ENCODE measurements around the gene TNC.
"Not testable (repeated sequence)": the region's sequence is repeated elsewhere in the genome, so short reads cannot be mapped to it uniquely, and the experiment has no call there.

Gene TNC

DNA sequence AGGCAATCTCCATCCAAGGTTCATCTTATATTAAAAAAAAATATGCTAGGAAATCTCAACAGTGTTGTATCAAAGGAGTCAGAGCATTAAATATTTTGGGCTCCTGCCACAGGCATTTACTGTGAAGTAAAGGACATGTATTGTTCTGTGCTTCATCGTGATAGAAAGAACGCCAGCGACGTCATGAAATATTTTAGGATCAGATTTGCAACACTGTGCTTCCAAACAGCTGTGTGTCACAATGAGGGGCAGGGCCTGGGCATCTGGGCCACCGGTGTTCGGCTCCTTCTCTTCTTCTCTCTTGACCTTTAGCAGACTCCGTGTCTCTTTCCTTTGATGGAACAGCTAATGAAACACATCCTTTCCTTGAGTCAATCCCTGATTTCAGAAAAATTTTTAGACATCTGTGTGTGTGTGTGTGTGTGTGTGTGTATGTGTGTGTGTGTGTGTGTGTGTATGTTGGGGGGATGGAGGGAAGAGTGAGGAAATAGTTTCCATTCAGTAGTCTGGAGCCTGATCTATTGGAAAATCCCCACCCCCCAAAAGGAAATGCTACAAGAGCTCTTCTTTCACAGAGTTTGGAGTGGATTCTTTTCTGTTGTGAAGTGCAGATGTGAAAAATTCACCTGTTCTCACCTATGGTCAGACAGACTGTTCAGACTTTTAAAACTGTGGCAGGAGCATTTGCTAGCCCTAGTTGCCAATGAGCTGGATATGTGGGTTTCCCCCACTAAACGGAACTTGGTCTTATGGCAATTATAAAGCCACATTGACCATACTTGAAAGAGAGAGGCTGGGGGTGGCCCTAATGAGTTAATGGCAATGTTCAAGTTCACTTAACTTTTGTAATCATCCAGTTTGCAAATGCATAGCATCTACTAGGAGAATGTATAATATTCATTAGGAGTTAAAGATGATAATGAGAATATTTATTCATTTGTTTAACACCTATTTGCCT is 18.1 kb upstream of the TNC start:
- in situ Hi-C loops (cut with MboI; ENCODE audit: low sequenced_read_pairs), result no loop called here

DNA sequence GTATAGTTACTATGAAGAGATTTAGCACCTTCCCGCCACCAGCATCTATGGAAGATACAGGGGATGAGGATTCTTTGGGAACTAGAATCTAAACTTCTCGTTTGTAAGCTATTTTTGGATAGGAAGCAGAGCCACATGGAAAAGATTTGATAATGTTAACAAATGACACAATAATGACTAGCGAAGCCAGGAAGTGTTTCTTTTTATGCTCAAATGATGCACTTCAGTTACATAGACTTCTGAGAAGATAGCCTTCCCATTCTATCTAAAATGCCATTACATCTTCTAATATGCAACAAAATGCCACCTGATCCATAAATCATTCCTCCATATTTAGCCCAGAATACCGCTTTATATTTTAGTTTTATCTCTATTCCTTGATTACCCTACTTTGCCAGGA is 17.0 kb upstream of the TNC start:
- in situ Hi-C loops (cut with MboI; ENCODE audit: low sequenced_read_pairs), result no loop called here

DNA sequence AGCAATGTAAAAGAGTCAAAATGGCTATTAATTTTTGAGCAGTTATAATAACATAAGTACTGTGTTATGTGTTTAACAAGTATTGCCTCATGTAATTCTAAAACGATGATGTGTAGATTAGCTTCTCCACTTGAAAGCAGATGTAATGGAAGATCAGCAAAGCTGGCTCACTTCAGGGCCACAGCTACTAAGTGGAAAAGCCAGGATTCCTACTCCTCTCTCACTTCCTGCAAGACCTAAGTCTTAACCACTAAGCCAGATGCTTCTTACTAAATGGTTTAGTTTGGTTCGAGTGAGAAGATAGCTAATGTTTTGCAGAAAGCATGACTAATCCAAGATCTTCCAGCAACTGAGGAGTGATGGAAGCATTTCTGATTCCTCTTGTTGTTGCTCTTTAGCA is 15.7 kb upstream of the TNC start:
- in situ Hi-C loops (cut with MboI; ENCODE audit: low sequenced_read_pairs), result no loop called here

DNA sequence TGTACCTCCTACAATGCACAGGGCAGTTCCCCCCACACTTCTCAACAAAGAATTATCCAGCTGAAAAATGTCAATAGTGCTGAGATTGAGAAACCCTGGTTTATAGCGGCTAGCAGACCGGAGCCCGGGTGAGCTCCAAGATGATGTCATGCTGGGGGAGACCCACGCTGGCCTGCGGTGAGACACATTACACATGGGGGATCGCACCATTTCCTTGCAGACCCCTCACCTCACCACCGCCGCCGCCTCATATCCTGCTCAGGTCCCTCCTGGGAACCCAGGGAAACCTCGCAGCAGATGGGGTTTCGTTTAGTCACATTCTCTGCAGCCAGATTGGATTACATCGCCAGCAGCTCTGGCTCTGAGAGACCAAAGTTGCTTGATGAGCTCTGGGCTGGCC is 14.7 kb upstream of the TNC start:
- in situ Hi-C loops (cut with MboI; ENCODE audit: low sequenced_read_pairs), result no loop called here

DNA sequence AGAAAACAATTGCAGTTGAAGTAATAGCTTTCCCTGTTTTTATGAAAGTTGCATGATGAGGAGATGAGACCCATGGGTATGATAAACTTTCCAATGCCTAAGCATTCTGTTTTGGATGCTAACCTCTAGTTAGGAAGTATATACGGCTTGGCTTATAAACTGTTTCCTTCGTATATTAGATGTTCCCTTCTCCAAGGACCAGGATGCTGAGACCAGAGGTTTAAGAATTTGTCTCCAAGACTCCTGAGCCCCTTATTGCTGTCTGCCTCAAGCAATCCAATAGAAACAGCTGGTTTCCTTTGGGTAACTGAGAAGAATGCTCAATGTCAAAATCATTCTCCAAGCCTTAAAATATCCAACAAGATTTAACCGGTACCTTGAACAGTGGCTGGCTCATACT is 12.2 kb upstream of the TNC start:
- in situ Hi-C loops (cut with MboI; ENCODE audit: low sequenced_read_pairs), result no loop called here

DNA sequence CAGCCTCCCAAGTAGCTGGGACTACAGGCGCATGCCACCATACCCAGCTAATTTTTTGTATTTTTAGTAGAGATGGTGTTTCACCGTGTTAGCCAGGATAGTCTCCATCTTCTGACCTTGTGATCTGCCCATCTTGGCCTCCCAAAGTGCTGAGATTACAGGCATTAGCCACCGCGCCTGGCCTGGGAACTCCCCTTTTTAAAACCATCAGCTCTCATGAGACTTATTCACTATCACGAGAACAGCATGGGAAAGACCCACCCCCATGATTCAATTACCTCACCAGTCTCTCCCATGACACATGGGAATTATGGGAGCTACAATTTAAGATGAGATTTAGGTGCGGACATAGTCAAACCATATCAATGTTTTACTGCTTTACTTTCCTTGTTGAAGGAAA is 10.8 kb upstream of the TNC start:
- in situ Hi-C loops (cut with MboI; ENCODE audit: low sequenced_read_pairs), result not testable (repeated sequence)

DNA sequence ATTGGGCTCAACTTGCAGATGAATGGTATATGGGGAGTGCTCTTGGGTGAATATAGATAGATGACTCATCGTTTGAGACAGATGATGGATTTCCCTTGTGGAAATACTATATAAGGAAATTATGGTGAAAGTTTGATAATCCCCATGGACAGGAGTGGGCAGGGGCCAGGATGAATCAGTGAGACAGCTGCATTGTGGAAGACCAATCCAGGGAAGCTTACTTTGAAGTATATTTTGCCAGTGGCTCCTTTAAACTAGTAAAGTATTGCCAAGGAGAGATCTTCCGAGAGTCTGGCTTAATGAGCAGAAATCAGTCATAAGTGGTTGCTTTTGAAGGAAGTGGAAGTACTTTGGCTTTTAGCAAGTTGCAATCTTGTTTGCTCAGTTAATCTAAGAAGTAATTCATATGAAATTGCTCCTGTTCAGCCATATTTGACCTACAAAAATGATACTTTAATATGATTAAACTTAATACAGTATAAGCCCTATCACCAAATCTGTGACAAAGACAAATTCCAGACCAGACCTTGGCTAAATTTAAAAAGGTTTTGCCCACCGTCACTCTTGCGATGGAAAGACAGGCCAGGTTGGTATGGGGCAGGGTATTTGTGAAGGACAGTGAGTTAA is 9.3 kb upstream of the TNC start:
- in situ Hi-C loops (cut with MboI; ENCODE audit: low sequenced_read_pairs), result no loop called here

DNA sequence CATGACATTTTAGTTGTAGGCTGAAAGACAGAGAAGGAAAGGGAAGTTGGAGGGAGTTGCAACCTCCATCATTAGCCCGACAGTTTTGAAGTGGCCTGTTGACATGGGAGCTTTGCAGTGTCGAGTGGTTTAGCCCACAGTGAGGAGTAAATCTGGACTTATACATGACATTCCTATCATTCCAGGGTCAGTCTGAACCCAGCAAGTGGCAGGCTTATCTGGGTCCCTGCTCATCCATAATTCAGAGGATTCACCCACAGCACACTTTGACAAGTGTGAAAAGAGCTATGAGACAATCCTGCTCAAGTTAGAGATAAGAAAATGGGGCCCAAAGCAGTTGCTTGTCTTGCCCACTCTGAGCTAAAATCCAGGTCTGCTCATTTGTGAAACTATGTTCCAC is 8.4 kb upstream of the TNC start:
- in situ Hi-C loops (cut with MboI; ENCODE audit: low sequenced_read_pairs), result no loop called here

DNA sequence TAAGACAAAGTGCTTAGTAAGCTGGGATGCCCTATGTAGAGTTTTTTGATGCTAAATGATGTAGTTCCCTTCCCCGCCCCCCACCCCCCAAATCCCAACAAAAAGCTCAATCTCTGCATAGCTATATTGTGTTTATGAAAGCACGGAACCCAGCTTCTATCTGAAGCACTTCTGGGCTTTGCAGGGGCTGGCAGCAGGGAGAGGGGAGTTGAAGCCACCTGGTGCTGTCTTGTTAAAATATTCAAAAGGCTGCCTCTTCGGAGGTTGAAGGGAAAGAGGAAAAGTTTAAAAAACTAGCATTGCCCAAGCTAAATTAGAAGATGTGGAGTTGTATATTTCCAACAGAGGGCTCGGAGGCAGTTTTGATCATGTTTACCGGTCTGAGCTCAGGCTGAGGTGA is 5.0 kb upstream of the TNC start:
- in situ Hi-C loops (cut with MboI; ENCODE audit: low sequenced_read_pairs), result no loop called here

DNA sequence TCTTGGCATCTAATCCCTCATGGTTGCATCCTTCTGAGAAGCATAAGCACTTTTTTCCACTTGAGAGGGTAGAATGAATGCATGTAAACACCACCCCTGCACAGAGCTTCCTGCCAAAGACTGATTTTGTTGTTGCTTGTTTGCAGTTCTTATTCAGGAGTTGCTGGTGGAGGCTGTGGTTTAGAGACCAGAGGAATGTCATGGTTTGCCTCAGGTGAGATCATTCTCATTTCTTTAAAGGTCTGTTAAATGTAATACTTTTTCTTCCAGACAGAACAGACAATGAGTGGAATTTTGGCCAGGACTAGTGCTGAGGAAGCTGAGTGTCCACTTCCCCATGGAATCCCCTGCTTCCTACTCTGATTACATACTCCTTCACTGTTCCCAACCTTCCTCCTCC is 3.2 kb upstream of the TNC start:
- in situ Hi-C loops (cut with MboI; ENCODE audit: low sequenced_read_pairs), result no loop called here

DNA sequence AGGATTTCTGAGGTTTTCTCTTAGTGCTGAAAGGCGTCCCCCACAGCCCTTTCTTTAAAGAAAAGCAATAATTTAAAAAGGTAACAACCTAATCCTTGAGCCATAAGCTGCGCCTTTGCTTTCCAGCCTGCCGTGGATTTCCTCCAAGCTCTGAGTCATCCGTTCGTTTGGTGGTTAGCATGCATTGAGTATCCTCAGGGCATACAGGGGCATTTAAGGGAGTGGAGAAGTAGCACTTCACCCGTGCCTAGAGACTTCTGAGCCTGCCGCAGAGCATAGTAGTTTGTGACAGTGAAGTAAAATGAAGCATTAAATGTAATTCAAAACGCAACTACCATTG is 892 bp upstream of the TNC start:
- in situ Hi-C loops (cut with MboI; ENCODE audit: low sequenced_read_pairs), result no loop called here

DNA sequence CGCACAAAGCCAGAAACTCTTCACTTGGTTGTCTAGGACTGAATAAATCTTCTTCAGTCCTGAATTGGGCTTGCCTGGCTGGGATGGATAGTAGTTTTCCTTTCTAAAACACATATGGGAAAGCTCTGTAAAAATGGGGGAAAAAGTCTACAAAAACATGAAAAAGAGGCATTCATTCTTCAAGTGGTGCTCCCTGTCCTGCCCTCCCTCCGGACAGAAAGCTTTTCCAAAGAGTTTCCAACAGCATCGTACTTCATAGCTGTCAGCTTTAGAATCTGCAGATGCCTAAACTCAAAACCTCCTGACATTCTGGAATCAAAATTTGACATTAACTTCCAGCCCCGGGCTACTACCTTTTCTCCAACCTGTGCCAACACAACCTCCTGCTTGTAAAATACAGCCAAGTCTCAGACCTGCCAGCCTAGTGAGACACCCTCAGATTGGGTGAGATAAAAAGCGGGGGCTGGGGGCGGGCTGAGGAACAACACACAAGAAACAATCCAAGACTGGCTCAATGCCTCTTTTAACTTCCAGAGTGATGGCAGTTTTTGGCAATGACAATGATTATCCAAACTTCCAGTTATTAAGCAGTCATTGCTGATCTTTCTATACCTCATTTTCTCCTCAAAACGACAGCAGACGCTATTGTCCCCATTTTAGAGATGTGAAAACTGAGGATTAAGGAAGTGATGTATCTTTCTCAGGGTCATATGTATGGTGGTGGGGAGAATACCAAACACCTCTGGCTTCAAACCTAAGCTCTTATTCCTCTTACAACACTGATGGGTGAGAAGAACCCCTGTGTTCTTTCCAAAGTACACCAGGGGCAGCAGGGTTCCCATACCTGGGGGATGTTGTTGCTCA is 1.3 kb downstream of the TNC start:
- in situ Hi-C loops (cut with MboI; ENCODE audit: low sequenced_read_pairs), result no loop called here

DNA sequence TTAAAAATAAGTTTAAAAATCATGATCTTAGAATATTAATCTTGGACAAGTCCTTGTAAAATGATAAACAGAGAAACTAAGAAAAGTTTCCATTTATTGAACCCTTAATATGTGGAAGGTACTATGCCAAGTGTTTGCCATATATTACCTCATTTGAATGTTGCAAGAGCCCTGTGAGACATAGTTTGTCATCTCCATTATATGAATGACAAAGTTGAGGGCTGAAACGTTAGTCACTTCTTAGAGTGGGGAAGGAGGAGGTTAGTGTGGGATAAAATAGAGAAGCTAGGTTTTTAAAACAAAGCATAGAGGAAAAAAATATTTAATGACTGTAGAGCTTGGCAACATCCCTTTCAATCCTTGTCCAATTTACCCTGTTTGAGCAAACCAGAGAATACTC is 2.0 kb downstream of the TNC start:
- in situ Hi-C loops (cut with MboI; ENCODE audit: low sequenced_read_pairs), result no loop called here

DNA sequence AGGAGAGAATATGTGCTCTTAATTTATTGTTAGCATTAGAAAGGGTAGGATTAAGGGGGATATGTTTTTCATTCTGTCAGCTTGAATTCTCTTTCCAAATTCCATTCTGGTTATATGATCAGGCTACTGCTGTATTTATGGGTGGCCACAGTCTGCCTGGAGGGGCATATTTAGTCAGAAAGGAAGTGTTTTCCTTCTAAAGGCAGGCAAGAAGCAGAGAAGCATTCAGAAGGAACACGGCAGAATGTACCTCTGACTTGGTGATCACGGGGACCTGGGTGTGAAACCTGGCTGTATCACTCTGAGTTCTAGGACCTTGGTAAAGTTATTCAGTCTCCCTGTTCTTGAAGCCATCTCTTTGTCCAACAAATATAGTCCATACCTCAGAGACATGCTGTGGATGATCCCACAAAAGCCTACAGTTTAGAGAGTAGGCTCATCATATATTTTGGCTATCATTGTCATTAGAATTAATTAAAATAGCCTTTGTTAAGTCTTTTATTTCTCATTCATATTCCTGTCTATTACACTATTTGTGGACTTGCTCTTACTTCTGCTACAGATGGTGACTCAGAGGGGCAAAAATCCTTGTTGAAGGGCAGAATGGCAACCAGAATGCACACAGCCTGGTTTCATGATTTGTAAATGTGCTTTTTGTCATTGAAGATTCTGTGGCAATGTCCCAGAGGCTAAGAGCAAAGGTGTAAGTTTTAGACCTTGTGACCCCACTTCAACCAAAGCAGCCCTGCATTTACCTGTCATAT is 2.7 kb downstream of the TNC start:
- in situ Hi-C loops (cut with MboI; ENCODE audit: low sequenced_read_pairs), result no loop called here

DNA sequence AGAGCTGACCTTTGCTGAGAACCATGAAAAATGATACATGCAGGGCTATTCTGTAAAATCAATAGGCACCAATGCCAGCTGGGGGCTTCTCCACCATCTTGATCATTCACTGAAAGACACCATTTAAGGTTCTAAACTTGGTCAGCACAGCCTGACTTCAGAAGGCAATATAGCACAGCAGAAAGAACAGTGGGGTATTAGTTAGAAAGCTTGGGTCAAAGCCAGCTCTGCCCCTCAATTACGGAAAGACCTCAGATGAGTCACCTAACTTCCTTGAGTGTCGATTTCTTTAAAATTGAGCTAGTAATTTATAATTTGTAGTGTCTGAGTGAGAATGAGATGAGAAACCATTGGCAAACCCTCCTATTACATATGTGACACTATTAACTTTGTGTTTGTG is 3.4 kb downstream of the TNC start:
- in situ Hi-C loops (cut with MboI; ENCODE audit: low sequenced_read_pairs), result no loop called here

DNA sequence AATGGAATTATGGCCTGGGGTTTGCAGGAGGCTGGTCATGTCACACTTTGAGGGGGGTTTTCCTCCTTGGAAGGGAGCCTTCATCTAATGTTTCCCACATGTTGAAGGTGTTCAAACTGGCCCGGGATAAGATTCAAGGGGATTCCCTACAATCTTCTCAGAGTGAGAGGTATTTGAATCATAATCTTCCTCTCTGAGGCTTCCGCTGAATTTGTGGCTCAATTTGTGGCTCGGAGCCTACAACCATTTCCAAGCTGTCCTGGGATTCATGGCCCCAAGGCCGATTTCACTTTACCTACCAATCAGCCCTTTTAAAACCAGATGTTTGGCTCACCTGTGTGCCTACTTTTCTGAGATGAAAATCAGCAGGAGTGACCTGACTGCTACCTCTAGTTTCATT is 3.9 kb downstream of the TNC start:
- in situ Hi-C loops (cut with MboI; ENCODE audit: low sequenced_read_pairs), result no loop called here

DNA sequence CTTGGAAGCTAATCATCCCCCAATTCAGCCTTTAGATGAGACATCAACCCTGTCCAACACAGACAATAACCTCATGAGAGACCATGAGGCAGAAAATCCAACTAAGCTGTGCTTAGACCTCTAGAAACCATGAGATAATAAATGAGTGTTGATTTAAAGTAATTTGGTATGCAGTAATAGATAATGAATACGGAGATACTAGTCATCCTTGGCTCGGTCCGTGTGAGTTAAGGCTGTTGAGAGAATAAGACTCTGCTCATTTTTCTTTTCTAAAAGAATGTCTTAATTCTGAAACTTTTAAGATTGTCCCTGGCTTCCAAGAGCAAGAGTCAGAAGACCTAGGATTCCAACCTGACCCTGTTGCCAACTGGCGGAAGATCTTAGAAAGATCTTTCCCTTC is 6.1 kb downstream of the TNC start:
- in situ Hi-C loops (cut with MboI; ENCODE audit: low sequenced_read_pairs), result no loop called here

DNA sequence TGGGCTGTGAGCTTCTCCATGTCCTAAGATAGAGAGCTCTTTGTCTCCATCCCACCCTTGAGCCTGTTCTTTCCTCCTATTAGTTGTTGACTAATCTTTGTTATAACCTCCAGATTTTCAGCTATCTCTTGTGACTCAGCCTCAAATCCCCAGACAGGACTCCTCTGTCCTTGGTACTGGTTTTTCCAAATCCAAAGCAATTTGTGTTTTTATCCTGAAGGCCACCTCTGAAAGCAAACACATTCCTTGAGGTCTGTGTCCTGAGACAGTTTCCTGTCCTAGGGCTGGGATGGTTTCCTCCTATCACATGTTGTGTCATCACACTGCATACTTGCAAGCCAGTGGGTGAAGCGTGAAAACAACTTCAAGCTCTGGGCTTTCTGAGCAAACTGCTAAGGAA is 8.5 kb downstream of the TNC start:
- in situ Hi-C loops (cut with MboI; ENCODE audit: low sequenced_read_pairs), result no loop called here

DNA sequence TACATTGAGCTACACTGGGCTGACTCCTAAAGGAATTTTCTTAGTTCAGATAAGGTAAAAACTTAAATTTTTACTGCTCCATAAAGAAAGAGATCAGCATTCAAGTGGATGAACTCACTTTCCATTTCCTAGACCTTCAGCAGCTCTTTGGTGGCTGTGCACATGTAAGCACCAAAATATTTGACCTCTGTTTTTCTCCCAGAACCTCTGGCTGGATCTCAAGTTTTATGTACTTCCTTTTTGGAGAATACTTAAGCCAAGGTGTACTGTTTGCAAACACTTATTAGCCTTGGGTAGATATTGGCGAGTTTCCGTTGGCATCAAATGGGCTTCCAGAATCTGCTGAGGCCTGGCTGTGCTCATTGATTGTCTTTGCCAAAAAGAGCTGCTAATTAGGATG is 10.3 kb downstream of the TNC start:
- in situ Hi-C loops (cut with MboI; ENCODE audit: low sequenced_read_pairs), result no loop called here

DNA sequence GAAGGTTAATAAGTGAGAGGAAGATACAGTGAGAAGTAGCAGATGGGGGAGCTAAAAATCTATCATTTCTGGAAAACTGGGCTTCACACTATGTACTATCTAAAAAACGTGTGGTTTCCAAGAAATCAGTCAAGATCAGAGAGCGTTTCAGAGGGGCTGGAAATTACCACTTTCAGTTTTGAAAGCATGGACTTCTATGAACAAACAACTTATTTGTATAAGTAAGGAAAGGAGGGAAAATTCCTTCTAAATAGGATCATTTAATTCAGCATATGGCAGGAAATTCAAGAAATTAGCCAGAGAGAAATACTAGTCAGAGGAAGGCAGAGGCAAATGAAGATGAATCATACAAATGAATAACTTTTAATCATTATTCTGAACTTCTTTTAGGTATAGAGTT is 11.3 kb downstream of the TNC start:
- in situ Hi-C loops (cut with MboI; ENCODE audit: low sequenced_read_pairs), result no loop called here

DNA sequence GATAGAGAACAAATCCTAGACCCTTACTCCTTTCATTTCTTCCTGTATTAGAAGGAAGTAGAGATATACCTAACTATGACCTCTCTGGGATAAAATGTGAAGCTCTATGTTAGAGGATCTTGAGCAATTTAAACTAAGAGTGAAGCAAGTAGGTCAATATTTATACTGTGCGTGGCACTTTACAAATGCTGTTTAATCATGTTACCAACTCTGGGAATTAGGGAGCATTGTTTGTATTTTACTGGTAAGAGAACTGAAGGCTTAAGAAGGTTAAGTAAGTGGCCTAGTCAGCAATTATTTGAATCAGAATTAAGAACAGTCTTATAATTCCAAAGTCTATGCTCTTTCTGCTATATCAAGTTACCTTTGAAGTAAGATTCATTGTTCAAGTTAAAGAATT is 12.0 kb downstream of the TNC start:
- in situ Hi-C loops (cut with MboI; ENCODE audit: low sequenced_read_pairs), result no loop called here

Measured in hTERT RPE-1 (cell line).